Activated CD8-positive, alpha-beta memory T cell treated with anti-CD3 and anti-CD28 coated beads for 48 hours (primary cell): ENCODE results near the gene PPM1N.

Source experiments
- DNase-seq, 3 experiments: peaks; one replicate each; pipeline ENCODE4 v3.0.0-alpha.2; 2020; ENCODE audit warnings: low read depth in 2 of 3, low spot score in 2 of 3

PPM1N gene

DNA sequence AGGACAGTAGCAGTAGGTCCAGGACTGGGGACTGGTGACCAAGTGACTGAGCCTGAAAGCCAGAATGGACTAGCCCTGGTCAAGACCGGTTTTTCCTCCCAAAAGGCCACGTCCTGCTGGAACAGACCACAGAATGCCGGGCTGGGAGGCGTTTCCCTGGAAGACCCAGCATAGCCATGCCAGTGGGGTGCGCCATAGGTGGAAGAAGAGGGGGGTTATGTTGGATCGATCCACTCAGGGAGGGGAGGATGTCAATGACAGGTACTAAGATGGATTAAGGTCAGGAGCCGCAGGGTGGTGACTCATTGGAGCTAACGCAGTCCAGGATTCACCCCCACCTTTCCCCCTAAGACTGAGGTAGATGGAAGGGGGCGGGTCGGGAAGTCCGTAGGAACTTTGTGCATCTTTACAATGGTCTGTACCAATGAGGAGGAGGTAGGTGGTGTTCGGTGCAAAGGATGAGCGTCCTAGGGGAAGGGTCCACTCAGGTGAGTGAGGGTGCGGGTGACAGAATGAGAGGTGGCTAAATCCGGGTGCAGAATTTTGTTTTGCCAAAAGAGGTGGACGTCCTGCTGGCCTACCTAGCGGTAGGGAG, 30.0 kb downstream of the PPM1N start:
- no peak for DNase-seq

DNA sequence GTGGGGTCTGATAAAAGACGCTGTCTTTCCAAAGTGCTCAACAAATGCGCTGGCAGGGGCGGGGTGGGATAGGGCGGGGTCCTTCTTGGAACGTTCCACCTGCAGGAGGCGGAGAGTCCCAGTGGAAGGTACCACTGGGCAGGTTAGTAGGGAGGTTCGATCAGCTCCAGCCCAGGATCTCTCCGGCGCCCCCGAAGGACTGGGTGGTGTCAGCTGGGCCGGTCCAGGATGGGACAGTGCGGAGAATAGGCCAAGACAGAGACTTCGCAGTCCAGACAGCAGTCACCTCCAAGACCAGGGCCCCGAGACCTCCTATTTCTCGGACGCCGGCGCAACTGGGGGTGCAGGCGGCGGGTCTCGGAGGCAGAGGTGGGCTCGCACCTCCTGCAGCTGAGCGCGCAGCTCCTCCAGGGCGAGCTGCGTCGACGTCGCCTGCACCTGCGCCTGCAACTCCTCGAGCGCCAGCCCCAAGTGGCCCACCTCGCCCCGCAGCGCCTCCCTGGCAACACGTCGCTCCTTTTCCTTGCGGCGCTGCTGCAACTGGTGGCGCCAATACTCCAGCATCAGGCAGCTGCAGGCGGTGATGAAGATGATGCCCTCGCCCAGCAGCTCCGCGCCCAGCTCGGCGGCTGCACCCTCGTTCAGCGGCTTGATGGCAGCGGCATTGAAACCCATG, 30.6 kb downstream of the PPM1N start:
- DNase-seq: no peak

DNA sequence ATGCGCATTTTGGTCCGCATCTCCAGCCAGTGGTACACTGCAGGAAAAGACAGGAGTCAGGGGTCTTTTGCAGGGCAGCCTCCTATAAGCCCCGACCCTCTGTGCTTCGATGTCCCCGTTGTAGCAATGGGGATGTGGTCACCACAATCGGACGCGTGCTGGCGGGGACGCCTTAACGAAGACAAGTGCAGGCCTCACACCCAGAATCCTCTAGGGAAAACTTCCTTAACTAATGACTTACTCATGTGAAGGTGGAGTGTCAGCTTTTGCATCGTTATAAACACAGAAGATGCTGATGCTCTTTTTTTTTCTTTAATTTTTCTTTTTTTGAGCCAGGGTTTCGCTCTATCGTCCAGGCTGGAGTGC, 31.2 kb downstream of the PPM1N start:
- DNase-seq: no peak

DNA sequence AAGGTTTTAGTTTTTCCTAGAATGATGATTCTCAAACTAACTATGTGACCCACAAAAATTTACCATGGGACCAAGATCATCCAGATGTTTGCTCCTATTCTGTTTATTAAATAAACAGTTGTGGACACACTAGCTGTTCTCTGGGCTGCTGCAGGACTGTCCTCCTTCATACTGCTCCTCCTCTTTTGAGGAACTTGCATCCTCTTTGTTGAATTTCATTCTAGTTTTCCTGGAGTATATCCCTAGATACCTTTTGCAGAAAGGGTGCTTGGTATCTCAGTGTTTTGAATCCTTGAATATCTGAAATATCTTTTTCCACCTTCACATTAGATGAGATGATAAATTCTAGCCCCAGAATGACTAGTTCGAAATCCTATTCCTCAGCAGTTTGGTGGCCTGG, 33.1 kb downstream of the PPM1N start:
- DNase-seq: no peak

DNA sequence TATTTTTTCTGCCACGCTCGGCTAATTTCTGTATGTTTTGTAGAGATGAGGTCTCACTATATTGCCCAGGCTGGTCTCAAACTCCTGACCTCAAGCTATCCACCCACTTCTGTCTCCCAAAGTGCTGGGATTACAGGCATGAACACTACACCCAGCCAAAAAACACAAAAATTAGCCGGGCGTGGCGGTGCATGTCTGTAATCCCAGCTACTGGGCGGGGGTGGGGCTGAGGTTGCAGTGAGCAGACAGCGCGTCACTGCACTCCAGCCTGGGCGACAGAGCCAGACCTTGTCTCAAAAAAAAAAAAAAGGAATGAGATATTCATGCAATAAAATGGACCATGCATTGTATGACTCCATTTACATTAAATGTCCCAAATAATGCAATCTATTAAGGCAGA, 41.2 kb downstream of the PPM1N start:
- DNase-seq: no peak

DNA sequence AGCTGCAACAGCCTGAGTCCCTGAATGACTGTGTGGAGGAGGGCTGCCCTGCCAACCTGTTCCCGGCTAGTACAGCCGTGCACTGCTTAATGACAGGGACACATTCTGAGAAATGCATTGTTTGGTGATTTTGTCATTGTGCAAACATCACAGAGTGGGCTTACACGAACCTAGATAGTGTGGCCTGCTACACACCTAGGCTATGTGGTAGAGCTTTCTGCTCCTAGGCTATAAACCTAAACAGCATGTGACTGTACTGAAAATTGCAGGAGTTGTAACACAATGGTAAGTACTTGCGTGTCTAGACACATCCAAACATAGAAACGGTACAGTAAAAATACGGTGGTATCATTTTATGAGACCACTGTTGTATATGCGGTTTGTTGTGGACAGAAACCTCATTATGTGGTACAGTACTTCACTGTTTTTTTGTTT, 44.0 kb downstream of the PPM1N start:
- DNase-seq: no peak

DNA sequence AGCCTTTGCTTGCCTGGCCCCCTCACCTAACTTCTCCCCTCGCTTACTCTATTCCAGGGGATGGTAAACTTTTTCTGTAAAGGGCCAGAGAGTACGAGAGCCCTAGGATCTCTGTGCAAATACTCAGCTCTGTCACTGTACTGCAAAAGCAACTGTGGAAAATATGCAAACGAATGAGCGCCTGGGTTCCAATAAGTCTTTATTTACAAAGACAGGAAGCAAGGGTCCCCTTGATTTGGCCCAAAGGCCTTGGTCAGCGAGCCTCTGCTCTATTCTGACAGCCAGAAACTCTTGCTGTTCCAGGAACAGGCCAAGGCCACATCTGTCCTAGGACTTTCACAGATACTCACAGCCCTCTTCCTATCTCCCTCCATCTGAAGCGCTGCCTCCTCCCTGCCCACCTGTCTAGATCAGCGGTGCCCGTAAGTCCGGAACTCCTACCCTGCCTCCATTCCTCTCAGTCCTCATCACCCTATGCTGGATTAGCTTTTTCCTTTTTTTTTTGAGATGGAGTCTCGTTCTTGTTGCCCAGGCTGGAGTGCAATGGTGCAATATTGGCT, 49.0 kb downstream of the PPM1N start:
- DNase-seq: no peak

DNA sequence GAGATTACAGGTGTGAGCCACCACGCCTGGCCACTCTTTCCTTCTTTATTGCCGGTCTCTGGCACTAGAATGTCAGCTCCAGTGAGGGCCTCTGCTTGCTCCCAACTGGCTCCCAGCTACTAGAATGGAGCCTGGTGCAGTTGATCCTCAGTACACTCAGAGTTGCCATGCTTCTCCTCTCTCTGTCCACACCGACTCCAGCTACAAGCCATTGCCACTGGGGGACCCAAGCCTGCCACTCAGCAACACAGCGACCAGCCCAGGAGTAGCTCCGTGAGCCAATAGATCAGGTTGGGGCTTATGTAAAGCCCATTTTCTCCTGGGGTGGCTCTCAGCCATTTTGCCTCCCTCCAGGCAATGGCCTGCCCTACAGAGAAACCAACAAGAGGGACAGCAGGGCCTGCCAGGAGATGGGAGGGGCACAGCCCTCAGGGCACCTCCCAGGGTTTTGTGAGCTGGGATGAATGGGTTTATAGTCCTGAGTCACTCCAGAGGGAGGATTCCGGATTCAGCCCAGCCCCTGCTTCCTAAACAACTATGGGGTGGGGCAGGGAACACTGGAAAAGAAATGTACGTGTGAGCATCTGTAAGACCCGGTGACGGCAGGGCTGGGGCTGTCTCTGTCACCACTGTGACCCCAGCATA, 49.8 kb downstream of the PPM1N start:
- no peak for DNase-seq
